A549 treated with AZD2906 at 1 μM for 4 hours (cell line): ENCODE data around the gene SHISA7. TPM values are rescaled to one million over a fixed set of nuclear protein-coding genes. Genes with fewer than 3 reads are reported as not detected.

Source experiments
- total RNA-seq: library from RNA; stranded (reverse); fragments of 200-300 nt; extraction: Qiagen RNA extraction; gene quantifications from 5 replicates; pipeline ENCODE4 v1.2.3, GENCODE V29; 2022

Gene SHISA7
- total RNA-seq: 0.01 TPM in 1 of 5 replicates, not detected in the others

GRCh38 chr19:55443045-55443823 is at the start of gene SHISA7:
Gene SHISA7, minus strand, starts transcription at chr19:55443300. Its CDS starts 437 bp downstream, at chr19:55442863.

GRCh38 chr19:55487924-55488687 is 45.0 kb upstream of the SHISA7 start, which contains the start of gene SSC5D:
Gene SSC5D, plus strand, starts transcription at chr19:55488436. Its CDS starts 154 bp downstream, at chr19:55488590.

GRCh38 chr19:55484593-55485438 is 41.7 kb upstream of the SHISA7 start, which contains the start of gene NAT14:
Gene NAT14, plus strand, starts transcription at chr19:55485188. Its CDS starts 521 bp downstream, at chr19:55485709.

GRCh38 chr19:55476100-55476775 is 33.1 kb upstream of the SHISA7 start, which contains the start of gene ZNF628:
Gene ZNF628, plus strand, starts transcription at chr19:55476617. Its CDS starts 3,294 bp downstream, at chr19:55479911.

GRCh38 chr19:55464662-55465054 is 21.6 kb upstream of the SHISA7 start, which contains the start of gene C19orf85:
Gene C19orf85, minus strand, starts transcription at chr19:55464751. Its CDS starts 197 bp downstream, at chr19:55464554.

GRCh38 chr19:55461259-55461973 is 18.3 kb upstream of the SHISA7 start, which contains the start of gene ISOC2:
Gene ISOC2, minus strand, starts transcription at chr19:55461642. Its CDS starts 5,156 bp downstream, at chr19:55456486.

GRCh38 chr19:55407550-55407799 is 35.6 kb downstream of the SHISA7 start, which contains the start of gene UBE2S:
Gene UBE2S, minus strand, starts transcription at chr19:55407788. Its CDS starts 199 bp downstream, at chr19:55407589.

GRCh38 chr19:55385724-55386492 is 57.2 kb downstream of the SHISA7 start, which contains the start of gene RPL28:
Gene RPL28, plus strand, starts transcription at chr19:55385932. Its CDS starts 426 bp downstream, at chr19:55386358.

GRCh38 chr19:55384131-55384919 is 58.8 kb downstream of the SHISA7 start, which contains the start of gene TMEM238:
Gene TMEM238, minus strand, starts transcription at chr19:55384292. Its CDS starts 33 bp downstream, at chr19:55384259.

Other genes with a start within 250 kb of the SHISA7 start
- 2.8 to 4.5 TPM (median 3.7 TPM) in 5 replicates for gene PTPRH, start 233.8 kb downstream of the SHISA7 start, total RNA-seq
- gene TMEM86B, start 214.5 kb downstream of the SHISA7 start, total RNA-seq: 1.8 to 4.7 TPM (median 4.1 TPM) in 5 replicates
- 84.6 to 114 TPM (median 113 TPM) in 5 replicates for gene PPP6R1, start 184.3 kb downstream of the SHISA7 start, total RNA-seq
- 121 to 154 TPM (median 139 TPM) in 5 replicates for gene HSPBP1, start 163.2 kb downstream of the SHISA7 start, total RNA-seq
- gene BRSK1, start 159.3 kb downstream of the SHISA7 start, total RNA-seq: 2.8 to 3.4 TPM (median 3.3 TPM) in 5 replicates
- not detected in 5 replicates for gene TMEM150B, start 118.0 kb downstream of the SHISA7 start, total RNA-seq
- gene KMT5C, start 103.4 kb downstream of the SHISA7 start, total RNA-seq: 5.2 to 6.3 TPM (median 6.0 TPM) in 5 replicates
- gene COX6B2, start 88.6 kb downstream of the SHISA7 start, total RNA-seq: 0.61 to 1.1 TPM (median 0.83 TPM) in 5 replicates
- gene GARIN5B, start 80.0 kb downstream of the SHISA7 start, total RNA-seq: 0.03 to 0.14 TPM (median 0.12 TPM) in 5 replicates
- 9.6 to 11.2 TPM (median 10.5 TPM) in 5 replicates for gene IL11, start 72.8 kb downstream of the SHISA7 start, total RNA-seq
- 0.93 to 2.2 TPM (median 1.3 TPM) in 5 replicates for gene TMEM190, start 66.5 kb downstream of the SHISA7 start, total RNA-seq
- 2.0 to 9.6 TPM (median 7.8 TPM) in 5 replicates for gene TMEM238, start 59.0 kb downstream of the SHISA7 start, total RNA-seq
- gene RPL28, start 57.4 kb downstream of the SHISA7 start, total RNA-seq: 2,614 to 2,914 TPM (median 2,802 TPM) in 5 replicates
- 270 to 454 TPM (median 404 TPM) in 5 replicates for gene UBE2S, start 35.5 kb downstream of the SHISA7 start, total RNA-seq
- 55.5 to 66.5 TPM (median 58.3 TPM) in 5 replicates for gene ISOC2, start 18.3 kb upstream of the SHISA7 start, total RNA-seq
- not detected in 5 replicates for gene C19orf85, start 21.5 kb upstream of the SHISA7 start, total RNA-seq
- 5.1 to 10.1 TPM (median 7.8 TPM) in 5 replicates for gene ZNF628, start 33.3 kb upstream of the SHISA7 start, total RNA-seq
- gene NAT14, start 41.9 kb upstream of the SHISA7 start, total RNA-seq: 36.7 to 57.2 TPM (median 56.0 TPM) in 5 replicates
- 0.40 to 0.99 TPM (median 0.66 TPM) in 5 replicates for gene SSC5D, start 45.1 kb upstream of the SHISA7 start, total RNA-seq
- 1.5 to 2.4 TPM (median 1.9 TPM) in 5 replicates for gene SBK2, start 93.8 kb upstream of the SHISA7 start, total RNA-seq
- gene SBK3, start 102.2 kb upstream of the SHISA7 start, total RNA-seq: 1.9 to 2.2 TPM (median 2.1 TPM) in 5 replicates
- gene ZNF579, start 137.5 kb upstream of the SHISA7 start, total RNA-seq: 20.8 to 35.0 TPM (median 33.5 TPM) in 5 replicates
- 20.8 to 26.0 TPM (median 24.6 TPM) in 5 replicates for gene FIZ1, start 156.2 kb upstream of the SHISA7 start, total RNA-seq
- gene ZNF524, start 157.0 kb upstream of the SHISA7 start, total RNA-seq: 13.9 to 20.0 TPM (median 17.7 TPM) in 5 replicates
- gene ZNF865, start 162.3 kb upstream of the SHISA7 start, total RNA-seq: 7.1 to 12.5 TPM (median 12.2 TPM) in 5 replicates
- 4.4 to 6.8 TPM (median 6.4 TPM) in 5 replicates for gene ZNF784, start 181.3 kb upstream of the SHISA7 start, total RNA-seq
- gene ZNF580, start 197.7 kb upstream of the SHISA7 start, total RNA-seq: 26.5 to 56.4 TPM (median 52.5 TPM) in 5 replicates
- 40.1 to 50.7 TPM (median 47.5 TPM) in 5 replicates for gene ZNF581, start 200.3 kb upstream of the SHISA7 start, total RNA-seq
- gene CCDC106, start 204.9 kb upstream of the SHISA7 start, total RNA-seq: 15.2 to 19.4 TPM (median 16.9 TPM) in 5 replicates
- gene U2AF2, start 211.7 kb upstream of the SHISA7 start, total RNA-seq: 269 to 309 TPM (median 285 TPM) in 5 replicates
- 135 to 218 TPM (median 203 TPM) in 5 replicates for gene EPN1, start 231.9 kb upstream of the SHISA7 start, total RNA-seq